Measurements from ENCODE around the gene ZNF180.

GRCh38 chr19:44499559-44499958 is 763 bp downstream of the ZNF180 start:
- TF ChIP-seq NR3C1 (CRISPR knock-in tag; conservative IDR thresholded peaks at IDR 0.05; ENCODE audit: low read depth) (no peak), ZNF512 (CRISPR knock-in tag; IDR thresholded peaks at IDR 0.05; ENCODE audit: borderline replicate concordance) (no peak), CTCF (IDR thresholded peaks at IDR 0.05) (no peak)

All from WTC11 (cell line).